Stimulated activated CD8-positive, alpha-beta memory T cell treated with anti-CD3 and anti-CD28 coated beads, Interleukin-12 subunit alpha, Interleukin-12 subunit beta, amount 100 ng/mL, for 24 hours (primary cell): ENCODE results near the gene ASAP2.

ENCODE experiments used
- DNase-seq: peaks from one replicate; pipeline ENCODE4 v3.0.0-alpha.2; 2020; ENCODE audit errors: extremely low read depth

The ASAP2 gene

DNA sequence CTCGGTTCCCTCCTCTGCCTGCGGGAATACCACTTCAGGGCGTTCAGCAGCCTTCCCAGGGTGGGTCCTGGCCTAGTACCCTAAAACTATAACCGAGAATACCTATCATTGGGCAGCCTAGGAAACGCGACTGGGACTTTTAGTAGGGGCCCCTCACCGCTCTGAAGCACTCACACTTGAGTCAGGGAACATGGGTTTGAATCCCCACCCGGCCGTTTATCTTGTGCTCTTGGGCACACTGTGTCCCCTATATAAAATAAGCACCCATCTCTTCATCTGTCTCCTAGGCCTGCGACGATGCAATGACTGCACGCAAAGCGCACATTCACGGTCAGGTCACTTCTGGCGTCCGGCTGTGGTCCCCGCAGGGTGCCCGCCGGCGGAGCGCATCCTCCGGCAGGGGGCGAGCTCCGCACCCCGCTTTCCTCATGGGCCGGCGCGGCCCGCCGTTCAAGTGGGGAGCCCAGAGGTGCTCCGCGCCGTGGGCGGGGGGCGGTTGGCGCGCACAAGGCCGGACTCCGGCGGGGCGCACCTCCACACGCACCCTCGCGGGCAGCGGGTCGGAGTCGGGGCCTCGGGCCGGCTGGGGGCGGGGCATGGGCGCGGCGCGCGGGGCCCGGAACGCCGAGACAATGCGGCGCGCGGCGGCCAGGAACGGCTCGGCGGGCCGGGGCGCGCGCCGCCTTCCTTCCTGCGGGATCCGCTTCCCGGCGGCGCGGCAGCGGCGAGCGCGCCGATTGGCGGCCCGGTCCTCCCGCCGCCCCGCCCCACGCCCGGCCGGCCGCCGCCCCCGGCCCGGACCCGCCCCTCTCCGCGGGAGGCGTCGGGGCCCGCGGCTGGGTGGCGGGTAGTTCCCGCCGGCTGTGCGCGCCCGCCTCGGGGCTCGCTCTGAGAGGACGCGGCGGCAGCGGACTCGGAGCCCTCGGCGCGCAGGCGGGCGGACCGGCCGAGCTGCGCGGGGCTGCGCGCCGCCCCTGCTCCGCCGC is at the start of gene ASAP2:
Gene ASAP2 (plus strand): TSS at position 850 of the 986 bp plus-strand sequence. CDS start 293 bp downstream, outside the sequence.
- DNase-seq, result no peak

GRCh38 chr2:9158786-9159779 is 47.5 kb upstream of the ASAP2 start:
- DNase-seq, result no peak

- no peak for DNase-seq
Measured at GRCh38 chr2:9160732-9161131, 45.9 kb upstream of the ASAP2 start.

DNA sequence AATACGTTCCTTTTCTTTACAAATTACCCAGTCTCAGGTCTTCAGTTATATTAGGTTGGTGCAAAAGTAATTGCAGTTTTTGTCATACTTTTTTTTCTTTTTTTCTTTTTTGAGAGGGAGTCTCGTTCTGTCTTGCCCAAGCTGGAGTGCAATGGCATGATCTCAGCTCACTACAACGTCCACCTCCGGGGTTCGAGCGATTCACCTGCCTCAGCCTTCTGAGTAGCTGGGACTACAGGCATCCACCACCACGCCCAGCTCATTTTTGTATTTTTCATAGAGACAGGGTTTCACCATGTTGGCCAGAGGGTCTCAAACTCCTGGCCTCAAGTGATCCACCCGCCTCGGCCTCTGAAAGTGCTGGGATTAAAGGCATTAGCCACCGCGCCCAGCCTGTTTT is 43.8 kb upstream of the ASAP2 start:
- DNase-seq, result no peak

GRCh38 chr2:9163306-9164111 is 43.1 kb upstream of the ASAP2 start:
- DNase-seq, result no peak

DNA sequence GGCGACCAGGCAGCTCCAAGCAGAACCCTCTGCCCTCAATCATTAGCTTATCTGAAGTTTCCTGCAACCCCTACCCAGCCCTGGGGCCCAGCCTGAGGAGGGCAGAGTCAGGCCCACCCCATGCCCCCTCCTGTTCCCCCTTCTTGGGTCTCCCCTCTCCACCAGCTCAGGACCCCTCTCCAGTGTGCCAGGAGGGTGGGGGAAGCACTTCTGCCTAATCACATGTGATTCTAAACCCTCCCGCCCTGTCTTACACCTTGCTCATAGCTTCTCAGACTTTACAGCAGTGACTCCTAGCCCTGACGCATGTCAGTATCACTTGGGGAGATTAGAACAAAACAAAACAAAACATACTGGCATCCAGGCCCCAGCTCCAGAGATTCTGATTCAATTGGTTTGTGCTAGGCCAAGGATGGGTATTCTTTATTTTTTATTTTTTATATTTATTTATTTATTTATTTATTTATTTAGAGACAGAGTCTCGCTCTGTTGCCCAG is 42.5 kb upstream of the ASAP2 start:
- no peak for DNase-seq

- DNase-seq, result no peak
Measured at GRCh38 chr2:9165625-9166024, 41.0 kb upstream of the ASAP2 start.

- no peak for DNase-seq
Measured at GRCh38 chr2:9166579-9167377, 39.8 kb upstream of the ASAP2 start.

- no peak for DNase-seq
Measured at GRCh38 chr2:9167718-9168657, 38.6 kb upstream of the ASAP2 start.

DNA sequence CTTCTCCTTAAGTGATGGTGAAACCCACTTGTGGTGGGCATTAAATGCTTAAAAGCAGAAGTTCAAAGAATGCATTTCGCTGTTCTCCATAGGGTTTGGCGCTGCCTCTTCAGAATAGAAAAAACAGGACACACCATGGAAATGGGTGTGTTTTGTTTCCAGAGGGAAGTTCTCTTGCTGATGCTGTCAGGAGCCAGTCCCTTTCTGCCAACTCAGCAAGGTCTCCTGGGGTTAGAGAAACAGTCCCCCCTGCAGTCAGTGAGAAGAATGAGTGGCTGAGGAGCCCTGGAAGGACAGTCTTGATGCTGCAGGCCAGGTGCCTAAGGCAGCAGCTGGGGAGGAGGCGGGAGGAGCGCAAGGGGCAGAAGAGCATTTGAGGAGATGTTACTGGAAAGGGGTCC is 37.8 kb upstream of the ASAP2 start:
- DNase-seq, result no peak

DNA sequence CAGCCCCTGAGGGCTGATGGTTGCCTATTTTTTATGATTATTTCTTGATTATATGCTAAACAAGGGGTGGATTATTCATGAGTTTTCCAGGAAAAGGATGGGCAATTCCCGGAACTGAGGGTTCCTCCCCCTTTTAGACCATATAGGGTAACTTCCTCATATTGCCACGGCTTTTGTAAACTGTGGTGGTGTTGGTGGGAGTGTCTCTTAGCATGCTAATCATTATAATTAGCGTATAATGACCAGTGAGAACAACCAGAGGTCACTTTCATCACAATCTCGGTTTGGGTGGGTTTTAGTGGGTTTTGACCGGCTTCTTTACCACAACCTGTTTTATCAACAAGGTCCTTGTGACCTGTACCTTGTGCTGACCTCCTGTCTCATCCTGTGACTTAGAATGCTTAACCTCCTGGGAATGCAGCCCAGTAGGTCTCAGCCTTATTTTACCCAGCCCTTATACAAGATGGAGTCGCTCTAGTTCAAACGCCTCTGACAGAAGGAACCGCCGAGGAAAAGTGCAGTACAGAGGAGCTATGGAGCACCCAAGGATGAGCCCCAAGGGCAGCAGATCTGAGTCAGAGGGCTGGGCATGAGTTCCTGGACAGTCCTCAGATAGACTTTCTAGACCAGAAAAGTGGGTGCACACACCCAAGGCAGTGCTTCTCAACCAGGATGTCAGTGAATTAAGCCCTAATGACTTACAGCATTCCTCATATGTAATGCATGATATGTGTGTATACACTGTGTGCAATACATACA is 37.1 kb upstream of the ASAP2 start:
- no peak for DNase-seq

- DNase-seq, result no peak
Measured at GRCh38 chr2:9170458-9171130, 36.0 kb upstream of the ASAP2 start.

DNA sequence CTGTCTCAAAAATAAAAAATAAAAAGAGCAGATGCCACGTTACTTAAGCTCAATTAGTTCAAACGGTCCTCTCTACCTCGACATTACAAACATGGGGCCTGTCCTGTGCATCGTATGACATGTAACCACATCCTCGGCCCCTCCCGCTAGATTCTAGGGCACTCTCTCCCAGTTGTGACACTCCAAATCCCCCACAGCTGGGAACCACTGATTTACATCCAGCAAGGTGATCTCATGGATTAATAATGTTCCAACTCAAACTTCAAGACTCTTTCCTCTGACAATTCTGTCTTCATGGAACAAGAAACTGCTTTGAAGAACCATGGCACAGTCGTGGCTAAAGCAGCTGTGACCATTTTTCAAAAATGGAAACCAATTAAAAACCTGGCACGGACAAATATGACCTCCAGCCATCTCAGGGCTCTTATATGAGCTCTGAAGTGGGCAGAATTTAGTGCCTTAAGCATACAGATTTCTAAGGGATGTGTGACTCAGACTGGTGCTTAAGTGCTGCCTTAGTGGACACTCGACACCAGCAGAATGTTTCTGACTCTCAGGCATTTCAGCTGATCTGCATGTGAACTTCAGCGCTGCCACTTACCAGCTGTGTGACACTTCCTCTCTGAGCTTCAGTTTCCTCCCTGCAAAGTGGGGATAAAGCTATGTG is 31.7 kb upstream of the ASAP2 start:
- no peak for DNase-seq

GRCh38 chr2:9178110-9178903 is 28.3 kb upstream of the ASAP2 start:
- DNase-seq, result no peak

- DNase-seq, result no peak
Measured at GRCh38 chr2:9178904-9179571, 27.6 kb upstream of the ASAP2 start.
